GM19025 (cell line): Measurements from ENCODE around the gene REEP5.
"Not testable (repeated sequence)": the region's sequence is repeated elsewhere in the genome, so short reads cannot be mapped to it uniquely, and the experiment has no call there.

Experiments
- ATAC-seq: cut with Tn5 transposase; IDR thresholded peaks from one replicate; pipeline ENCODE4 v1.9.1; 2021; ENCODE audit warnings: mild to moderate bottlenecking, low read depth, moderate library complexity; ENCODE audit not compliant: unreplicated experiment

Gene REEP5

GRCh38 chr5:112933651-112934365, 11.8 kb upstream of the REEP5 start:
- ATAC-seq = no peak

GRCh38 chr5:112933105-112933504, 11.1 kb upstream of the REEP5 start:
- no peak for ATAC-seq

- ATAC-seq = no peak
Measured at GRCh38 chr5:112931473-112931872, 9.4 kb upstream of the REEP5 start.

GRCh38 chr5:112930082-112930344, 8.0 kb upstream of the REEP5 start:
- peak; percentile 32 for ATAC-seq

GRCh38 chr5:112929336-112930081, 7.5 kb upstream of the REEP5 start:
- ATAC-seq = peak; percentile 73

GRCh38 chr5:112923988-112924387, 2.0 kb upstream of the REEP5 start:
- no peak for ATAC-seq

GRCh38 chr5:112923148-112923917, 1.3 kb upstream of the REEP5 start:
- peak; percentile 27 for ATAC-seq

GRCh38 chr5:112921026-112921832, 798 bp downstream of the REEP5 start:
- peak; percentile 48 for ATAC-seq

- ATAC-seq = no peak
Measured at GRCh38 chr5:112919972-112920371, 2.1 kb downstream of the REEP5 start.

- no peak for ATAC-seq
Measured at GRCh38 chr5:112918679-112919078, 3.3 kb downstream of the REEP5 start.

GRCh38 chr5:112918136-112918535, 3.9 kb downstream of the REEP5 start:
- ATAC-seq = no peak

GRCh38 chr5:112917453-112917995, 4.5 kb downstream of the REEP5 start:
- ATAC-seq = no peak

- ATAC-seq = peak; percentile 59
Measured at GRCh38 chr5:112915831-112916230, 6.2 kb downstream of the REEP5 start.

- no peak for ATAC-seq
Measured at GRCh38 chr5:112914584-112914983, 7.4 kb downstream of the REEP5 start.

GRCh38 chr5:112910529-112910928, 11.5 kb downstream of the REEP5 start:
- ATAC-seq = no peak

- ATAC-seq = no peak
Measured at GRCh38 chr5:112908854-112909253, 13.2 kb downstream of the REEP5 start.

GRCh38 chr5:112907166-112907631, 14.8 kb downstream of the REEP5 start:
- no peak for ATAC-seq

- no peak for ATAC-seq
Measured at GRCh38 chr5:112906637-112907036, 15.4 kb downstream of the REEP5 start.

- not testable (repeated sequence) for ATAC-seq
Measured at GRCh38 chr5:112904996-112905395, 17.0 kb downstream of the REEP5 start.

GRCh38 chr5:112902561-112902960, 19.5 kb downstream of the REEP5 start:
- ATAC-seq = no peak
